ENCODE measurements around the gene SAP30BP.

The SAP30BP gene

GRCh38 chr17:75640556-75641119, 26.5 kb upstream of the SAP30BP start:
- Histone ChIP-seq H3K36me3 (ENCODE audit: low read length) (no peaks in the 10 kb centered on the region), H3K27ac (ENCODE audit: low read depth, low read length) (no peak overlapping the region), H3K4me3 (ENCODE audit: insufficient read depth, low read length, poor library complexity, severe bottlenecking) (no peak overlapping the region), H4K20me1 (ENCODE audit: low read depth, low read length) (no peaks in the 10 kb centered on the region), H3K27me3 (ENCODE audit: low read length) (no peaks in the 10 kb centered on the region), H3K9me3 (ENCODE audit: insufficient read depth, low read length) (no peaks in the 10 kb centered on the region), H2AFZ (ENCODE audit: low read depth, low read length, severe bottlenecking) (no peak overlapping the region), H3F3A (ENCODE audit: insufficient read depth) (no peaks in the 10 kb centered on the region; the same call in 1 of the 2 replicates), H3K79me2 (ENCODE audit: insufficient read depth, low read length) (no peaks in the 10 kb centered on the region), H3K4me2 (ENCODE audit: low read depth, low read length, poor library complexity, severe bottlenecking) (no peak overlapping the region), H3K9ac (ENCODE audit: low read length) (no peak overlapping the region), H3K9me2 (replicated peaks; ENCODE audit: insufficient read depth, low read length) (no peaks in the 10 kb centered on the region)
- TF ChIP-seq EZH2phosphoT487 (conservative IDR thresholded peaks at IDR 0.05; ENCODE audit: low read length) (no peak), CTCF (IDR thresholded peaks at IDR 0.05; ENCODE audit: insufficient read depth, low read length, poor library complexity, severe bottlenecking) (no peak)

GRCh38 chr17:75641343-75641742, 25.8 kb upstream of the SAP30BP start:
- H3K36me3 ChIP-seq (ENCODE audit: low read length): no peaks in the 10 kb centered on the region

GRCh38 chr17:75642182-75642783, 24.9 kb upstream of the SAP30BP start:
- H2AFZ ChIP-seq (ENCODE audit: low read depth, low read length, severe bottlenecking): no peak overlapping the region
- no peaks in the 10 kb centered on the region for H3K9me3 ChIP-seq (ENCODE audit: insufficient read depth, low read length)
- TF ChIP-seq EZH2phosphoT487 (conservative IDR thresholded peaks at IDR 0.05; ENCODE audit: low read length) (no peak), CTCF (IDR thresholded peaks at IDR 0.05; ENCODE audit: insufficient read depth, low read length, poor library complexity, severe bottlenecking) (no peak)
- H3K4me3 ChIP-seq (ENCODE audit: insufficient read depth, low read length, poor library complexity, severe bottlenecking): no peak overlapping the region
- H4K20me1 ChIP-seq (ENCODE audit: low read depth, low read length): no peaks in the 10 kb centered on the region
- H3K9ac ChIP-seq (ENCODE audit: low read length): no peak overlapping the region
- H3K79me2 ChIP-seq (ENCODE audit: insufficient read depth, low read length): no peaks in the 10 kb centered on the region
- no peak overlapping the region for H3K27ac ChIP-seq (ENCODE audit: low read depth, low read length)
- no peaks in the 10 kb centered on the region for H3K36me3 ChIP-seq (ENCODE audit: low read length)
- no peak overlapping the region for H3K4me2 ChIP-seq (ENCODE audit: low read depth, low read length, poor library complexity, severe bottlenecking)
- no peaks in the 10 kb centered on the region for H3K27me3 ChIP-seq (ENCODE audit: low read length)
- no peaks in the 10 kb centered on the region for H3K9me2 ChIP-seq (replicated peaks; ENCODE audit: insufficient read depth, low read length)
- H3F3A ChIP-seq (ENCODE audit: insufficient read depth): no peaks in the 10 kb centered on the region; the same call in 1 of the 2 replicates

More at GRCh38 chr17:75641343-75641742, 25.8 kb upstream of the SAP30BP start:
- H3K27ac ChIP-seq (ENCODE audit: low read depth, low read length): no peak overlapping the region
- H3K4me3 ChIP-seq (ENCODE audit: insufficient read depth, low read length, poor library complexity, severe bottlenecking): no peak overlapping the region
- no peak overlapping the region for H3K4me2 ChIP-seq (ENCODE audit: low read depth, low read length, poor library complexity, severe bottlenecking)
- no peaks in the 10 kb centered on the region for H4K20me1 ChIP-seq (ENCODE audit: low read depth, low read length)
- H3K9ac ChIP-seq (ENCODE audit: low read length): no peak overlapping the region
- no peaks in the 10 kb centered on the region for H3K79me2 ChIP-seq (ENCODE audit: insufficient read depth, low read length)
- no peaks in the 10 kb centered on the region; the same call in 1 of the 2 replicates for H3F3A ChIP-seq (ENCODE audit: insufficient read depth)
- TF ChIP-seq CTCF (IDR thresholded peaks at IDR 0.05; ENCODE audit: insufficient read depth, low read length, poor library complexity, severe bottlenecking) (no peak), EZH2phosphoT487 (conservative IDR thresholded peaks at IDR 0.05; ENCODE audit: low read length) (no peak)
- no peak overlapping the region for H2AFZ ChIP-seq (ENCODE audit: low read depth, low read length, severe bottlenecking)
- no peaks in the 10 kb centered on the region for H3K27me3 ChIP-seq (ENCODE audit: low read length)
- H3K9me3 ChIP-seq (ENCODE audit: insufficient read depth, low read length): no peaks in the 10 kb centered on the region
- no peaks in the 10 kb centered on the region for H3K9me2 ChIP-seq (replicated peaks; ENCODE audit: insufficient read depth, low read length)

Data from SU-DHL-6 (cell line).